Sigmoid colon (tissue), 7 donors: ENCODE measurements around the gene SPEM1. TPM values are rescaled to one million over a fixed set of nuclear protein-coding genes. Genes with fewer than 3 reads are reported as not detected.
A peak's percentile ranks its signal among the peaks of the same experiment; 100 is the strongest.

ENCODE experiments used
- DNase-seq: peaks from one replicate; pipeline ENCODE4 v3.0.0-alpha.2; 2019
- H3K27ac ChIP-seq, 4 donors: fragments of 200-600 bp; sonication (generic); one replicate each; pipeline ENCODE4 v1.5.1; 2016 to 2019; ENCODE audit warnings: mild to moderate bottlenecking in 1 of 4
- H3K27me3 ChIP-seq, 3 donors: fragments of 200-600 bp; sonication (generic); one replicate each; pipeline ENCODE4 v1.5.1; 2019; ENCODE audit warnings: mild to moderate bottlenecking in 1 of 3
- H3K36me3 ChIP-seq, 4 donors: fragments of 200-600 bp; sonication (generic); one replicate each; pipeline ENCODE4 v1.5.1; 2016 to 2019
- H3K4me1 ChIP-seq, 4 donors: fragments of 200-600 bp; sonication (generic); one replicate each; pipeline ENCODE4 v1.5.1; 2017 to 2019
- H3K4me3 ChIP-seq, 4 donors: fragments of 200-600 bp; sonication (generic); one replicate each; pipeline ENCODE4 v1.5.1; 2017 to 2019; ENCODE audit warnings: mild to moderate bottlenecking in 2 of 4, moderate library complexity in 1 of 4
- H3K9me3 ChIP-seq, 4 donors: fragments of 200-600 bp in 3 of 4; sonication (generic) in 3 of 4; one replicate each; pipeline versions ENCODE4 v1.5.1 to v1.6.1; 2013 to 2019
- CTCF ChIP-seq, 4 experiments: fragments of 450-650 bp in 3 of 4; fragments of 200-600 bp in 1 of 4; IDR thresholded peaks; one replicate each; pipeline ENCODE4 v1.5.1; 2016 to 2019; ENCODE audit warnings: antibody characterized with exemption in 4 of 4, mild to moderate bottlenecking in 3 of 4, moderate library complexity in 2 of 4
- EP300 ChIP-seq, 4 donors: sonication (generic); formaldehyde crosslinking; IDR thresholded peaks; one replicate each; pipeline ENCODE4 v1.6.1; 2017; ENCODE audit warnings: antibody characterized with exemption in 4 of 4
- POLR2A ChIP-seq, 2 donors: fragments of 450-650 bp; IDR thresholded peaks; one replicate each; pipeline ENCODE4 v1.6.1; 2016; ENCODE audit warnings: antibody characterized with exemption in 2 of 2, mild to moderate bottlenecking in 2 of 2, moderate library complexity in 2 of 2
- POLR2AphosphoS5 ChIP-seq, 4 donors: sonication (generic); formaldehyde crosslinking; IDR thresholded peaks; one replicate each; pipeline ENCODE4 v1.6.1; 2017; ENCODE audit warnings: antibody characterized with exemption in 4 of 4
- WGBS, 2 donors: extraction: QIAGEN DNeasy Blood & Tissue Kit; methylation state at CpG; one replicate each; pipeline ENCODE4 v1.1.7; 2013; 5-methylcytosine and 5-hydroxymethylcytosine counted together
- intact Hi-C: fragments of 100-400 bp; cut with DNase I; formaldehyde crosslinking; loops from one replicate; pipeline ENCODE4 v1.15.1; 2023
- polyA plus RNA-seq, 3 donors: library from polyadenylated mRNA; stranded (reverse); fragments of 200-250 nt; gene quantifications; one replicate each; pipeline ENCODE4 v1.2.3, GENCODE V29; 2013
- total RNA-seq, 4 donors: library from RNA; depleted of rRNA; stranded (reverse); fragments of >200 nt; gene quantifications; one replicate each; pipeline ENCODE4 v1.1.0, GENCODE V29; 2016
- donor health status: healthy with polysubstance abuse.
- donor health status: Bipolar disorder and iron deficiency.
- donor health status: healthy.

The SPEM1 gene
- total and polyA plus RNA-seq, 7 donors, result not detected

GRCh38 chr17:7435676-7436555 lies 15.8 kb downstream of the SPEM1 start:
- WGBS, 2 donors, result 8 to 9% methylated on average over 49 of the region's 49 CpGs
- Histone ChIP-seq H3K4me1 (peaks cover 0 to 57% (median 51%) of the 10 kb centered on the region in 4 donors), H3K36me3 (no peaks in the 10 kb centered on the region), H3K4me3 (peak overlapping the region; percentile 10 to 43 (median 34)), H3K27ac (peak overlapping the region; percentile 18 to 64 (median 31)), H3K9me3 (no peaks in the 10 kb centered on the region), H3K27me3 (peaks cover 44 to 67% (median 64%) of the 10 kb centered on the region in 3 donors)
- intact Hi-C loops, result loop anchor here (2.0 kb wide), 3 partner anchors 31 to 125 kb away; partner anchors contain the start of genes SENP3 and TMEM256
- TF ChIP-seq CTCF (IDR thresholded peaks at IDR 0.05) (no peak), POLR2AphosphoS5 (IDR thresholded peaks at IDR 0.05) (no peak), POLR2A (IDR thresholded peaks at IDR 0.05) (no peak), EP300 (IDR thresholded peaks at IDR 0.05) (no peak)
- no peak for DNase-seq

- Histone ChIP-seq H3K36me3 (no peaks in the 10 kb centered on the region), H3K4me1 (peaks cover 0 to 58% (median 51%) of the 10 kb centered on the region in 4 donors), H3K27ac (peak overlapping the region; percentile 44 to 73 (median 58)), H3K4me3 (peak overlapping the region in 3 of 4 donors; percentile 15 to 43 (median 37)), H3K9me3 (no peaks in the 10 kb centered on the region), H3K27me3 (peaks cover 44 to 73% (median 72%) of the 10 kb centered on the region in 3 donors)
- WGBS, 2 donors, result 5 to 12% methylated on average over 92 of the region's 92 CpGs
- intact Hi-C loops, result loop anchor here (1.0 to 2.0 kb wide), 4 partner anchors 32 to 124 kb away; partner anchors contain the start of genes SENP3 and TMEM256
- peak; percentile 23 to 86 (median 68) for TF ChIP-seq CTCF (IDR thresholded peaks at IDR 0.05)
- TF ChIP-seq EP300 (IDR thresholded peaks at IDR 0.05), result no peak
- peak in 2 of 4 donors; percentile 7 to 45 for TF ChIP-seq POLR2AphosphoS5 (IDR thresholded peaks at IDR 0.05)
- peak; percentile 87 for DNase-seq
These were observed 16.6 kb downstream of the SPEM1 start for GRCh38 chr17:7436556-7437368.

- Histone ChIP-seq H3K27me3 (peaks cover 44 to 74% (median 74%) of the 10 kb centered on the region in 3 donors), H3K9me3 (no peaks in the 10 kb centered on the region), H3K36me3 (no peaks in the 10 kb centered on the region), H3K27ac (peak overlapping the region in 2 of 4 donors; percentile 61 to 73), H3K4me3 (peak overlapping the region in 3 of 4 donors; percentile 15 to 43 (median 37)), H3K4me1 (peaks cover 0 to 58% (median 51%) of the 10 kb centered on the region in 4 donors)
- DNase-seq, result no peak
- intact Hi-C loops, result loop anchor here (1.0 to 2.0 kb wide), 4 partner anchors 33 to 123 kb away; partner anchors contain the start of genes SENP3 and TMEM256
- WGBS, 2 donors, result 33 to 40% methylated on average over 31 of the region's 31 CpGs
- TF ChIP-seq CTCF (IDR thresholded peaks at IDR 0.05) (no peak), POLR2A (IDR thresholded peaks at IDR 0.05) (no peak), EP300 (IDR thresholded peaks at IDR 0.05) (no peak), POLR2AphosphoS5 (IDR thresholded peaks at IDR 0.05) (no peak)
These were observed 17.3 kb downstream of the SPEM1 start for GRCh38 chr17:7437369-7437863.

- H3K36me3 ChIP-seq, result no peaks in the 10 kb centered on the region
- WGBS, 2 donors, result 26 to 58% methylated on average over 48 of the region's 48 CpGs
- DNase-seq, result no peak
- peaks cover 0 to 58% (median 51%) of the 10 kb centered on the region in 4 donors for H3K4me1 ChIP-seq
- intact Hi-C loops, result loop anchor here (1.0 to 2.0 kb wide), 4 partner anchors 33 to 123 kb away; partner anchors contain the start of genes SENP3 and TMEM256
- no peak for TF ChIP-seq CTCF (IDR thresholded peaks at IDR 0.05)
- no peak for TF ChIP-seq POLR2AphosphoS5 (IDR thresholded peaks at IDR 0.05)
- TF ChIP-seq EP300 (IDR thresholded peaks at IDR 0.05), result no peak
- TF ChIP-seq POLR2A (IDR thresholded peaks at IDR 0.05), result no peak
- H3K4me3 ChIP-seq, result peak overlapping the region in 3 of 4 donors; percentile 13 to 35 (median 33)
- H3K27me3 ChIP-seq, result peaks cover 44 to 74% (median 74%) of the 10 kb centered on the region in 3 donors
- H3K27ac ChIP-seq, result no peak overlapping the region
- H3K9me3 ChIP-seq, result no peaks in the 10 kb centered on the region
These were observed 18.0 kb downstream of the SPEM1 start for GRCh38 chr17:7437950-7438614.
